ENCODE measurements around the gene CREB1. TPM values are rescaled to one million over a fixed set of nuclear protein-coding genes. Genes with fewer than 3 reads are reported as not detected.

CREB1 gene
- total RNA-seq, 1 donor from 2014 or later = 108 TPM

DNA sequence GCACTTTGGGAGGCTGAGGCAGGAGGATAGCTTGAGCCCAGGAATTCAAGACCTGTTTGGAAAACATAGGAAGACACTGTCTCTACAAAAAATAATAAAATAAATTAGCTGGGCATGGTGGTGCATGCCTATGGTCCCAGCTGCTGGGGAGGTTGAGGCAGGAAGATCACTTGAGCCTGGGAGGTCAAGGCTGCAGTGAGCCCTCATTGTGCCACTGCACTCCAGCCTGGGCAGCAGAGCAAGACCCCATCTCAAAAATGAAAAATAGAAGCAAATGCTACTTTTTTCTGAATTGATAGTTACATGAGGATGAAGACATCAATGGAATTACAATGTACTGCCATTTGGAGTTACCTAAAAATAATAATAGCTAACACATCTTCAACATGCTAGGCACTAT lies 63.5 kb downstream of the CREB1 start:
- no peak for DNase-seq
- Mint-ChIP-seq H3K9me3 (ENCODE audit: unreplicated experiment) (peaks cover 3% of the 10 kb centered on the region), H3K27ac (ENCODE audit: unreplicated experiment) (no peak overlapping the region), H3K27me3 (ENCODE audit: unreplicated experiment) (peaks cover 2% of the 10 kb centered on the region), H3K4me1 (ENCODE audit: low read depth, unreplicated experiment) (peaks cover 4% of the 10 kb centered on the region), H3K36me3 (ENCODE audit: unreplicated experiment) (peaks cover 19% of the 10 kb centered on the region), H3K4me3 (ENCODE audit: unreplicated experiment) (no peak overlapping the region)
- TF ChIP-seq, protein P1, sequence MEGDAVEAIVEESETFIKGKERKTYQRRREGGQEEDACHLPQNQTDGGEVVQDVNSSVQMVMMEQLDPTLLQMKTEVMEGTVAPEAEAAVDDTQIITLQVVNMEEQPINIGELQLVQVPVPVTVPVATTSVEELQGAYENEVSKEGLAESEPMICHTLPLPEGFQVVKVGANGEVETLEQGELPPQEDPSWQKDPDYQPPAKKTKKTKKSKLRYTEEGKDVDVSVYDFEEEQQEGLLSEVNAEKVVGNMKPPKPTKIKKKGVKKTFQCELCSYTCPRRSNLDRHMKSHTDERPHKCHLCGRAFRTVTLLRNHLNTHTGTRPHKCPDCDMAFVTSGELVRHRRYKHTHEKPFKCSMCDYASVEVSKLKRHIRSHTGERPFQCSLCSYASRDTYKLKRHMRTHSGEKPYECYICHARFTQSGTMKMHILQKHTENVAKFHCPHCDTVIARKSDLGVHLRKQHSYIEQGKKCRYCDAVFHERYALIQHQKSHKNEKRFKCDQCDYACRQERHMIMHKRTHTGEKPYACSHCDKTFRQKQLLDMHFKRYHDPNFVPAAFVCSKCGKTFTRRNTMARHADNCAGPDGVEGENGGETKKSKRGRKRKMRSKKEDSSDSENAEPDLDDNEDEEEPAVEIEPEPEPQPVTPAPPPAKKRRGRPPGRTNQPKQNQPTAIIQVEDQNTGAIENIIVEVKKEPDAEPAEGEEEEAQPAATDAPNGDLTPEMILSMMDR (IDR thresholded peaks at IDR 0.05; ENCODE audit: partially characterized antibody, unreplicated experiment) = no peak

DNA sequence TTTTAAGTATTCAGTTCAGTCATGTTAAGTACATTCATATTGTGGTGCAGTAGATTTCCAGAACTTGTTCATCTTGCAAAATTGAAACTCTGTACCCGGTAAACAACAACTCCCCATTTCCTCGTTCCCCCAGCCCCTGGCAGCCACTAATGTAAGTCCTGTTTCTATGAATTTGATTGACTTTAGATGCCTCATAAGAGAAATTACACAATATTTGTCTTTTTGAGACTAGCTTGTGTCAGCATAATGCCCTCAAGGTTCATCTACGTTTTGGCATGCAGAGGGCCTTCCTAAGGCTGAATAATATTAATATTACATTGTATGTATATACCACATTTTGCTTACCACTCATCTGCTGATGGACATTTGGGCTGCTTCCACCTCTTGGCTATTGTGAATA lies 64.5 kb downstream of the CREB1 start:
- Mint-ChIP-seq H3K9me3 (ENCODE audit: unreplicated experiment) (peaks cover 3% of the 10 kb centered on the region), H3K36me3 (ENCODE audit: unreplicated experiment) (peaks cover 19% of the 10 kb centered on the region), H3K4me1 (ENCODE audit: low read depth, unreplicated experiment) (peaks cover 3% of the 10 kb centered on the region), H3K27me3 (ENCODE audit: unreplicated experiment) (peaks cover 2% of the 10 kb centered on the region), H3K27ac (ENCODE audit: unreplicated experiment) (no peak overlapping the region), H3K4me3 (ENCODE audit: unreplicated experiment) (no peak overlapping the region)
- no peak for DNase-seq
- TF ChIP-seq, protein P1 (IDR thresholded peaks at IDR 0.05; ENCODE audit: partially characterized antibody, unreplicated experiment) = no peak

DNA sequence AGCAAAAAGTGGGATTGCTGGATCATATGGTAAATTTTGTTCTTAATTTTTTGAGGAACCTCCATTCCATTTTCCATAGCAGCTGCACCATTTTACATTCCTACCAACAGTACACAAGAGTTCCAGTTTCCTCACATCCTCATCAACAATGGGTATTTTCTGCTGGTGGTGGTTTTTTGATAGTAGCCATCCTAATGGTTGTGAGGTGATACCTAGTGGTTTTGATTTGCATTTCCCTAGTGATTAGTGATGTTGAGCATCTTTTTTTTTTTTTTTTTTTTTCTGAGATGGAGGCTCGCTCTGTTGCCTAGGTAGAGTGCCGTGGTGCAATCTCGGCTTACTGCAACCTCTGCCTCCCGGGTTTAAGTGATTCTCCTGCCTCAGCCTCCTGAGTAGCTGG lies 65.0 kb downstream of the CREB1 start:
- H3K9me3 Mint-ChIP-seq (ENCODE audit: unreplicated experiment) = peaks cover 3% of the 10 kb centered on the region
- H3K27me3 Mint-ChIP-seq (ENCODE audit: unreplicated experiment) = peaks cover 2% of the 10 kb centered on the region
- TF ChIP-seq, protein P1 (IDR thresholded peaks at IDR 0.05; ENCODE audit: partially characterized antibody, unreplicated experiment) = no peak
- no peak overlapping the region for H3K27ac Mint-ChIP-seq (ENCODE audit: unreplicated experiment)
- peaks cover 19% of the 10 kb centered on the region for H3K36me3 Mint-ChIP-seq (ENCODE audit: unreplicated experiment)
- peaks cover 4% of the 10 kb centered on the region for H3K4me1 Mint-ChIP-seq (ENCODE audit: low read depth, unreplicated experiment)
- no peak overlapping the region for H3K4me3 Mint-ChIP-seq (ENCODE audit: unreplicated experiment)
- no peak for DNase-seq

DNA sequence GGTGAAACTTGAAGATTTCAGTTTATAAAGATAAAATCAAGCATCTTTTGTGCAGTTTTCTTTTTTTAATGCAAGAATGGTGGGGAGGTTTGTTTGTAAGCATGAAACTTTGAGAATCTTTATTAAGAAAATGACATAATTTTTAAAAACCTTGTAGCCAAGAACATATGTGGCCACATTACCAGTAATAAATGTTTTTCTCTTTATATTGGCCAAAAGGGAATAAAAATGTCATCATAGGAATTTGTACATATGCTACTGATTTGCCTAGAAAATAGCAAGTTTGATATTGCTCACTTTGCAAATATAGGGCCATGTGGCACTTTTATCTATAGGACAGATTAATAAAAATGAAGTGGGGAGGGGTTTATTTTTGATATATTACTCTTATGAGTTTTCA lies 69.9 kb downstream of the CREB1 start:
- Mint-ChIP-seq H3K4me3 (ENCODE audit: unreplicated experiment) (no peak overlapping the region), H3K4me1 (ENCODE audit: low read depth, unreplicated experiment) (peaks cover 40% of the 10 kb centered on the region), H3K9me3 (ENCODE audit: unreplicated experiment) (peaks cover 4% of the 10 kb centered on the region), H3K27me3 (ENCODE audit: unreplicated experiment) (peaks cover 2% of the 10 kb centered on the region), H3K27ac (ENCODE audit: unreplicated experiment) (peak overlapping the region; percentile 53), H3K36me3 (ENCODE audit: unreplicated experiment) (peaks cover 1% of the 10 kb centered on the region)
- DNase-seq = no peak
- TF ChIP-seq, protein P1 (IDR thresholded peaks at IDR 0.05; ENCODE audit: partially characterized antibody, unreplicated experiment) = no peak

DNA sequence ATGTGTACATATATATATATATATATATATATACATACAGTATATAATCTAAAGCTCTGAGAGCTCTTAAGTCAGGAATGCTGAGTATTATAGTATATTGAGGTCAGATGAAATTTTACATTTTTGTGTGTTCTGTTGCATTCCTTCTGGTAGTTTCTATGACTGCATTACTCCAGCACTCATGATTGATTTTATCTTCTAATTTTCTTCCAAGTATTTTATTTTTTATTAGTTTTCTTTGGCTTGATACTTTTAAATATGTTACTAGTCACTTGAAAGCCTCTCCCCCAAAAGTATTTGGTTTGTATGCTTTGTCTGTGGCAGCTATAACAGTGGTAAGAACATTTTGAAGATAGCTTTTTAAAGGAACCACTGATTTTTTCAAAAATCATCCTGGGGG lies 70.5 kb downstream of the CREB1 start:
- DNase-seq = no peak
- peak overlapping the region; percentile 73 for H3K27ac Mint-ChIP-seq (ENCODE audit: unreplicated experiment)

More for the DNA sequence above, 70.5 kb downstream of the CREB1 start:
- Mint-ChIP-seq H3K27me3 (ENCODE audit: unreplicated experiment) (peaks cover 2% of the 10 kb centered on the region), H3K9me3 (ENCODE audit: unreplicated experiment) (peaks cover 8% of the 10 kb centered on the region), H3K4me3 (ENCODE audit: unreplicated experiment) (no peak overlapping the region), H3K4me1 (ENCODE audit: low read depth, unreplicated experiment) (peaks cover 44% of the 10 kb centered on the region), H3K36me3 (ENCODE audit: unreplicated experiment) (no peaks in the 10 kb centered on the region)
- TF ChIP-seq, protein P1 (IDR thresholded peaks at IDR 0.05; ENCODE audit: partially characterized antibody, unreplicated experiment) = no peak
